DND-41 (cell line): ENCODE data around the gene OPTC.
"Not testable (repeated sequence)": the region's sequence is repeated elsewhere in the genome, so short reads cannot be mapped to it uniquely, and the experiment has no call there.

Experiments
- EZH2 ChIP-seq: IDR thresholded peaks from 3 replicates; pipeline ENCODE4 v1.6.1; 2012; ENCODE audit warnings: borderline replicate concordance, low read depth, mild to moderate bottlenecking, moderate library complexity, low read length, inconsistent platforms; ENCODE audit not compliant: severe bottlenecking
- TF ChIP-seq, protein P1 (sequence below): IDR thresholded peaks from 2 replicates; pipeline ENCODE4 v1.5.1; 2012; ENCODE audit warnings: borderline replicate concordance, low read length, moderate library complexity, mild to moderate bottlenecking; ENCODE audit not compliant: poor library complexity, severe bottlenecking; ENCODE audit errors: extremely low read depth

DNA sequence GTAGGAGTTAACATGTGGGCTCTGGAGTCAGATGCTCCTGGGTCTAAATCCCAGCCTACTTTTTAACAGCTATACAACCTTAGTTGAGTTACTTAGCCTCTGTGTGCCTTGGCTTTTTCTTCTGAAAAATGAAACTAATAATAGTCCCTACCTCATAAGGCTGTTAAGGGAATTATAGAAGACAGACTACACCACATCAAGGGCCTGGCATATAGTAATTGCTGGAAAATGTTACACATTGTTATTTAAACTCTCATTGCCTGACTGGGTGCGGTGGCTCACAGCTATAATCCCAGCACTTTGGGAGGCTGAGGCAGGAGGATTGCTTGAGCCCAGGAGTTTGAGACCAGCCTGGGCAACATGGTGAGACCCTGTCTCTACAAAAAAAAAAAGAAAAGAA lies 46.4 kb upstream of the OPTC start:
- TF ChIP-seq, protein P1, sequence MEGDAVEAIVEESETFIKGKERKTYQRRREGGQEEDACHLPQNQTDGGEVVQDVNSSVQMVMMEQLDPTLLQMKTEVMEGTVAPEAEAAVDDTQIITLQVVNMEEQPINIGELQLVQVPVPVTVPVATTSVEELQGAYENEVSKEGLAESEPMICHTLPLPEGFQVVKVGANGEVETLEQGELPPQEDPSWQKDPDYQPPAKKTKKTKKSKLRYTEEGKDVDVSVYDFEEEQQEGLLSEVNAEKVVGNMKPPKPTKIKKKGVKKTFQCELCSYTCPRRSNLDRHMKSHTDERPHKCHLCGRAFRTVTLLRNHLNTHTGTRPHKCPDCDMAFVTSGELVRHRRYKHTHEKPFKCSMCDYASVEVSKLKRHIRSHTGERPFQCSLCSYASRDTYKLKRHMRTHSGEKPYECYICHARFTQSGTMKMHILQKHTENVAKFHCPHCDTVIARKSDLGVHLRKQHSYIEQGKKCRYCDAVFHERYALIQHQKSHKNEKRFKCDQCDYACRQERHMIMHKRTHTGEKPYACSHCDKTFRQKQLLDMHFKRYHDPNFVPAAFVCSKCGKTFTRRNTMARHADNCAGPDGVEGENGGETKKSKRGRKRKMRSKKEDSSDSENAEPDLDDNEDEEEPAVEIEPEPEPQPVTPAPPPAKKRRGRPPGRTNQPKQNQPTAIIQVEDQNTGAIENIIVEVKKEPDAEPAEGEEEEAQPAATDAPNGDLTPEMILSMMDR, result not testable (repeated sequence)
- not testable (repeated sequence) for TF ChIP-seq EZH2
